IMR-90 (cell line): ENCODE results near the gene NUCB1. TPM values are rescaled to one million over a fixed set of nuclear protein-coding genes. Genes with fewer than 3 reads are reported as not detected.

ENCODE experiments used
- ATAC-seq: fragments of 200-7000 bp; cut with Tn5 transposase; 2 replicates; pipeline ENCODE4 v1.9.1; 2020; ENCODE audit warnings: low read depth, mild to moderate bottlenecking, moderate library complexity
- BruUV-seq: library from RNA; stranded (reverse); fragments of 400-500 nt; replicated peaks from 2 replicates; lab custom pipeline; 2021; lab: Mats Ljungman, UMichigan
- CTCF ChIA-PET: fragments of 300-600 bp; formaldehyde crosslinking; extraction: SDS; loops from one replicate; lab custom pipeline; 2021; ENCODE audit warnings: antibody characterized with exemption; lab: Yijun Ruan, JAX
- POLR2A ChIA-PET: fragments of 300-600 bp; sonication (Branson Sonifier 250); formaldehyde crosslinking; loops from one replicate; lab custom pipeline; 2022; ENCODE audit warnings: antibody characterized with exemption; ENCODE audit not compliant: unreplicated experiment; lab: Charles Lee
- DNase-seq: peaks from one replicate; pipeline ENCODE4 v3.0.0; 2013
- H2AFZ ChIP-seq: replicated peaks from 2 replicates; pipeline ENCODE3; 2013; ENCODE audit warnings: low read length, mild to moderate bottlenecking; ENCODE audit not compliant: poor library complexity
- H2AK5ac ChIP-seq: 2 replicates; pipeline ENCODE4 v1.6.1; 2013; ENCODE audit warnings: low read depth, low read length, inconsistent platforms
- H2AK9ac ChIP-seq: replicated peaks from 2 replicates; pipeline ENCODE3; 2013; ENCODE audit warnings: mild to moderate bottlenecking, low read depth, low read length, moderate library complexity; ENCODE audit not compliant: poor library complexity
- H2BK120ac ChIP-seq: 2 replicates; pipeline ENCODE4 v1.6.1; 2013; ENCODE audit warnings: low read depth, low read length, inconsistent platforms
- H2BK15ac ChIP-seq: 3 replicates; pipeline ENCODE4 v1.6.1; 2013; ENCODE audit warnings: low read depth, low read length, inconsistent platforms
- H2BK20ac ChIP-seq: 2 replicates; pipeline ENCODE4 v1.6.1; 2013; ENCODE audit warnings: low read depth, mild to moderate bottlenecking, inconsistent platforms, low read length, moderate library complexity
- H2BK5ac ChIP-seq: 2 replicates; pipeline ENCODE4 v1.6.1; 2013; ENCODE audit warnings: mild to moderate bottlenecking, low read depth, low read length, inconsistent platforms; ENCODE audit not compliant: poor library complexity, severe bottlenecking
- H3K14ac ChIP-seq: replicated peaks from 2 replicates; pipeline ENCODE4 v1.6.1; 2013; ENCODE audit warnings: low read depth, low read length, inconsistent platforms
- H3K18ac ChIP-seq: 2 replicates; pipeline ENCODE4 v1.6.1; 2013; ENCODE audit warnings: low read depth, low read length, control low read depth
- H3K23ac ChIP-seq: 2 replicates; pipeline ENCODE4 v1.6.1; 2013; ENCODE audit warnings: low read depth, low read length, inconsistent platforms
- H3K27ac ChIP-seq: 2 replicates; pipeline ENCODE4 v1.5.1; 2013; ENCODE audit warnings: mild to moderate bottlenecking, control low read depth, low read length; ENCODE audit not compliant: insufficient read depth
- H3K27me3 ChIP-seq: 2 replicates; pipeline ENCODE4 v1.6.1; 2013; ENCODE audit warnings: low read length; ENCODE audit not compliant: control insufficient read depth, insufficient read depth
- H3K36me3 ChIP-seq: 2 replicates; pipeline ENCODE4 v1.6.1; 2013; ENCODE audit warnings: low read length, mixed read lengths; ENCODE audit not compliant: control insufficient read depth, insufficient read depth
- H3K4ac ChIP-seq: 2 replicates; pipeline ENCODE4 v1.6.1; 2013; ENCODE audit warnings: low read depth, low read length, inconsistent platforms
- H3K4me1 ChIP-seq: 2 replicates; pipeline ENCODE4 v1.6.1; 2013; ENCODE audit warnings: low read length, mixed read lengths; ENCODE audit not compliant: control insufficient read depth, insufficient read depth
- H3K4me2 ChIP-seq: 2 replicates; pipeline ENCODE4 v1.6.1; 2013; ENCODE audit warnings: low read depth, mild to moderate bottlenecking, control low read depth, low read length, moderate library complexity
- H3K4me3 ChIP-seq: 2 replicates; pipeline ENCODE4 v1.5.1; 2013; ENCODE audit warnings: low read depth, mild to moderate bottlenecking, control low read depth, low read length, moderate library complexity; ENCODE audit not compliant: insufficient read depth
- H3K56ac ChIP-seq: 2 replicates; pipeline ENCODE4 v1.6.1; 2013; ENCODE audit warnings: low read length, inconsistent platforms; ENCODE audit not compliant: insufficient read depth; ENCODE audit errors: extremely low read depth
- H3K79me1 ChIP-seq, 2 experiments: 2 replicates each; pipeline ENCODE4 v1.6.1; 2013; ENCODE audit warnings: low read length in 2 of 2, inconsistent platforms in 1 of 2, low read depth in 1 of 2
- H3K9ac ChIP-seq: 2 replicates; pipeline ENCODE4 v1.6.1; 2013; ENCODE audit warnings: low read depth, low read length, control low read depth
- H3K9me1 ChIP-seq: 2 replicates; pipeline ENCODE4 v1.6.1; 2013; ENCODE audit warnings: low read length, inconsistent platforms; ENCODE audit not compliant: insufficient read depth
- H3K9me3 ChIP-seq: 2 replicates; pipeline ENCODE4 v1.6.1; 2013; ENCODE audit warnings: low read length; ENCODE audit not compliant: control insufficient read depth, insufficient read depth
- H4K20me1 ChIP-seq: 2 replicates; pipeline ENCODE4 v1.6.1; 2013; ENCODE audit warnings: low read length, inconsistent platforms; ENCODE audit not compliant: insufficient read depth
- H4K5ac ChIP-seq: 2 replicates; pipeline ENCODE4 v1.6.1; 2013; ENCODE audit warnings: mild to moderate bottlenecking, low read depth, low read length, control low read depth
- H4K8ac ChIP-seq, 2 experiments: 2 replicates each; pipeline ENCODE4 v1.6.1; 2013; ENCODE audit warnings: low read depth in 2 of 2, low read length in 2 of 2, control low read depth in 1 of 2, inconsistent platforms in 1 of 2
- H4K91ac ChIP-seq: 2 replicates; pipeline ENCODE4 v1.6.1; 2013; ENCODE audit warnings: low read depth, low read length, inconsistent platforms; ENCODE audit not compliant: insufficient read depth
- BHLHE40 ChIP-seq: fragments of 150-350 bp; IDR thresholded peaks from 2 replicates; pipeline ENCODE4 v1.6.1; 2016; ENCODE audit warnings: mild to moderate bottlenecking, low read depth, low read length
- CEBPB ChIP-seq: IDR thresholded peaks from 2 replicates; pipeline ENCODE4 v1.6.1; 2012; ENCODE audit warnings: low read depth, low read length, improper control_type of control experiment
- CHD1 ChIP-seq: IDR thresholded peaks from 2 replicates; pipeline ENCODE4 v1.6.1; 2012; ENCODE audit warnings: low read depth, low read length, improper control_type of control experiment
- FOS ChIP-seq: fragments of 150-350 bp; IDR thresholded peaks from 2 replicates; pipeline ENCODE4 v1.6.1; 2016; ENCODE audit warnings: low read depth, low read length
- MAFK ChIP-seq: IDR thresholded peaks from 2 replicates; pipeline ENCODE4 v1.6.1; 2012; ENCODE audit warnings: low read depth, low read length, improper control_type of control experiment
- MAZ ChIP-seq: IDR thresholded peaks from 2 replicates; pipeline ENCODE4 v1.6.1; 2012; ENCODE audit warnings: low read depth, mild to moderate bottlenecking, low read length, improper control_type of control experiment, moderate library complexity, borderline replicate concordance
- MXI1 ChIP-seq: IDR thresholded peaks from 2 replicates; pipeline ENCODE4 v1.6.1; 2012; ENCODE audit warnings: low read depth, mild to moderate bottlenecking, low read length, moderate library complexity, borderline replicate concordance
- NFE2L2 ChIP-seq: fragments of 150-350 bp; IDR thresholded peaks from 2 replicates; pipeline ENCODE4 v1.6.1; 2016; ENCODE audit warnings: low read depth, mild to moderate bottlenecking, low read length
- POLR2A ChIP-seq: IDR thresholded peaks from 2 replicates; pipeline ENCODE4 v1.6.1; 2012; ENCODE audit warnings: mild to moderate bottlenecking, low read depth, low read length
- RAD21 ChIP-seq: IDR thresholded peaks from 2 replicates; pipeline ENCODE4 v1.6.1; 2012; ENCODE audit warnings: low read length, improper control_type of control experiment
- RCOR1 ChIP-seq: IDR thresholded peaks from 2 replicates; pipeline ENCODE4 v1.6.1; 2012; ENCODE audit warnings: mild to moderate bottlenecking, low read length, improper control_type of control experiment; ENCODE audit not compliant: insufficient replicate concordance
- RFX5 ChIP-seq: IDR thresholded peaks from 2 replicates; pipeline ENCODE4 v1.8.0; 2012; ENCODE audit warnings: low read depth, mild to moderate bottlenecking, low read length, moderate library complexity
- SMC3 ChIP-seq: fragments of 150-350 bp; IDR thresholded peaks from 2 replicates; pipeline ENCODE4 v1.6.1; 2016; ENCODE audit warnings: low read depth, mild to moderate bottlenecking, antibody characterized with exemption, low read length, moderate library complexity
- WGBS, 2 experiments: methylation state at CpG; one replicate each; pipeline versions ENCODE4 v1.1.5 to v1.1.7; 2013; ENCODE audit warnings: missing lambda C conversion rate in 2 of 2; ENCODE audit not compliant: insufficient read length in 1 of 2; ENCODE audit errors: extremely low coverage in 2 of 2; 5-methylcytosine and 5-hydroxymethylcytosine counted together
- dilution Hi-C: fragments of 300-500 bp; cut with HindIII; formaldehyde crosslinking; loops from one replicate; pipeline ENCODE4 v1.14.3; 2018; ENCODE audit warnings: low sequenced_read_pairs; ENCODE audit not compliant: unreplicated experiment
- in situ Hi-C: fragments of 300-500 bp; cut with MboI; formaldehyde crosslinking; loops from 3 replicates; pipeline ENCODE4 v1.14.3; 2019; ENCODE audit warnings: low sequenced_read_pairs, inconsistent platforms, mixed read lengths
- intact Hi-C: fragments of 100-400 bp; cut with micrococcal nuclease; formaldehyde crosslinking; loops from 2 replicates; pipeline ENCODE4 v1.10.0; 2022
- polyA plus RNA-seq, 3 experiments: library from polyadenylated mRNA; depleted of rRNA; stranded (reverse); fragments of >200 nt; gene quantifications; 2 replicates each; pipeline ENCODE4 v1.2.3, GENCODE V29; 2012; ENCODE audit warnings: low replicate concordance in 1 of 3
- total RNA-seq: library from RNA; depleted of rRNA; stranded (reverse); fragments of >200 nt; gene quantifications from 2 replicates; pipeline ENCODE4 v1.2.3, GENCODE V29; 2012
- TF ChIP-seq, protein P1 (sequence below): fragments of 150-350 bp; IDR thresholded peaks from 2 replicates; pipeline ENCODE4 v1.6.1; 2017; ENCODE audit warnings: mild to moderate bottlenecking, antibody characterized with exemption, low read length, low read depth
- TF ChIP-seq, protein P2 (sequence below): fragments of 150-350 bp; IDR thresholded peaks from 2 replicates; pipeline ENCODE4 v1.6.1; 2016; ENCODE audit warnings: low read depth, mild to moderate bottlenecking, low read length, moderate library complexity, borderline replicate concordance
- TF ChIP-seq, protein P3 (sequence below): conservative IDR thresholded peaks from 2 replicates; pipeline ENCODE4 v1.5.1; 2012; ENCODE audit warnings: mild to moderate bottlenecking, low read depth, low read length, improper control_type of control experiment

The NUCB1 gene
- total and polyA plus RNA-seq, 2 of the 4 experiments (the other 2 are of a cell fraction), result 37.3 to 253 TPM

DNA sequence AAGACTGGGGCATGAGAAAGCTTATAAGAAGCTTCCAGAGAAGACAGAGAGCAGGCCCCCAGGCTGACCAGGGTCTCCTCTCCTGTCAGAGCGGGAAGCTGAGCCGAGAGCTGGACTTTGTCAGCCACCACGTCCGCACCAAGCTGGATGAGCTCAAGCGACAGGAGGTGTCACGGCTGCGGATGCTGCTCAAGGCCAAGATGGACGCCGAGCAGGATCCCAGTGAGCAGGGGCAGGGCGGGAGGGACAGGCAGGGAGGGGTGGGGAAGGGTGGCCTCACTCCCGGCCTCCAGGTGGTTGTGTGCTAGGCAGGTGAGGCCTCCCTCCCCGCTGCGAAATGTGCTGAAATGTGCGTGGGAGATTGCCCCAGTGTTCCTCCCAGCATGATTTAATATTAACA is 5.6 kb downstream of the NUCB1 start:
- no peak overlapping the region for H3K23ac ChIP-seq
- CTCF ChIA-PET, result interaction anchor here (0.6 kb wide), 1 partner anchor 12 kb away, joined by 4 read pairs; no protein-coding TSS in a partner anchor
- ATAC-seq, result no peak
- no peak overlapping the region for H3K14ac ChIP-seq
- no peak overlapping the region for H3K4me2 ChIP-seq
- no peak overlapping the region for H4K5ac ChIP-seq
- no peak overlapping the region for H2AFZ ChIP-seq
- H2AK9ac ChIP-seq, result no peak overlapping the region
- no peak for TF ChIP-seq NFE2L2
- no peak for TF ChIP-seq BHLHE40
- no peak for TF ChIP-seq CHD1
- TF ChIP-seq FOS, result no peak
- no peak for TF ChIP-seq RAD21
- no peak for TF ChIP-seq MAZ
- TF ChIP-seq RCOR1, result no peak
- TF ChIP-seq MXI1, result no peak
- no peak for TF ChIP-seq SMC3
- no peak for TF ChIP-seq MAFK
- TF ChIP-seq, protein P1, sequence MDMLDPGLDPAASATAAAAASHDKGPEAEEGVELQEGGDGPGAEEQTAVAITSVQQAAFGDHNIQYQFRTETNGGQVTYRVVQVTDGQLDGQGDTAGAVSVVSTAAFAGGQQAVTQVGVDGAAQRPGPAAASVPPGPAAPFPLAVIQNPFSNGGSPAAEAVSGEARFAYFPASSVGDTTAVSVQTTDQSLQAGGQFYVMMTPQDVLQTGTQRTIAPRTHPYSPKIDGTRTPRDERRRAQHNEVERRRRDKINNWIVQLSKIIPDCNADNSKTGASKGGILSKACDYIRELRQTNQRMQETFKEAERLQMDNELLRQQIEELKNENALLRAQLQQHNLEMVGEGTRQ, result no peak
- TF ChIP-seq CEBPB, result no peak
- TF ChIP-seq POLR2A, result no peak
- TF ChIP-seq, protein P2, sequence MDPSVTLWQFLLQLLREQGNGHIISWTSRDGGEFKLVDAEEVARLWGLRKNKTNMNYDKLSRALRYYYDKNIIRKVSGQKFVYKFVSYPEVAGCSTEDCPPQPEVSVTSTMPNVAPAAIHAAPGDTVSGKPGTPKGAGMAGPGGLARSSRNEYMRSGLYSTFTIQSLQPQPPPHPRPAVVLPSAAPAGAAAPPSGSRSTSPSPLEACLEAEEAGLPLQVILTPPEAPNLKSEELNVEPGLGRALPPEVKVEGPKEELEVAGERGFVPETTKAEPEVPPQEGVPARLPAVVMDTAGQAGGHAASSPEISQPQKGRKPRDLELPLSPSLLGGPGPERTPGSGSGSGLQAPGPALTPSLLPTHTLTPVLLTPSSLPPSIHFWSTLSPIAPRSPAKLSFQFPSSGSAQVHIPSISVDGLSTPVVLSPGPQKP, result no peak
- TF ChIP-seq, protein P3, sequence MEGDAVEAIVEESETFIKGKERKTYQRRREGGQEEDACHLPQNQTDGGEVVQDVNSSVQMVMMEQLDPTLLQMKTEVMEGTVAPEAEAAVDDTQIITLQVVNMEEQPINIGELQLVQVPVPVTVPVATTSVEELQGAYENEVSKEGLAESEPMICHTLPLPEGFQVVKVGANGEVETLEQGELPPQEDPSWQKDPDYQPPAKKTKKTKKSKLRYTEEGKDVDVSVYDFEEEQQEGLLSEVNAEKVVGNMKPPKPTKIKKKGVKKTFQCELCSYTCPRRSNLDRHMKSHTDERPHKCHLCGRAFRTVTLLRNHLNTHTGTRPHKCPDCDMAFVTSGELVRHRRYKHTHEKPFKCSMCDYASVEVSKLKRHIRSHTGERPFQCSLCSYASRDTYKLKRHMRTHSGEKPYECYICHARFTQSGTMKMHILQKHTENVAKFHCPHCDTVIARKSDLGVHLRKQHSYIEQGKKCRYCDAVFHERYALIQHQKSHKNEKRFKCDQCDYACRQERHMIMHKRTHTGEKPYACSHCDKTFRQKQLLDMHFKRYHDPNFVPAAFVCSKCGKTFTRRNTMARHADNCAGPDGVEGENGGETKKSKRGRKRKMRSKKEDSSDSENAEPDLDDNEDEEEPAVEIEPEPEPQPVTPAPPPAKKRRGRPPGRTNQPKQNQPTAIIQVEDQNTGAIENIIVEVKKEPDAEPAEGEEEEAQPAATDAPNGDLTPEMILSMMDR, result no peak
- TF ChIP-seq RFX5, result no peak
- 79% methylated on average over 4 of the region's 14 CpGs; no CpG with 5 or more reads in 1 of the 2 experiments for WGBS, 2 experiments
- no peak overlapping the region for H3K27ac ChIP-seq
- no peak overlapping the region for H2BK20ac ChIP-seq
- DNase-seq, result no peak
- no peak overlapping the region for H3K4ac ChIP-seq
- no peaks in the 10 kb centered on the region for H3K9me3 ChIP-seq
- no peak overlapping the region for H2BK15ac ChIP-seq
- H2BK120ac ChIP-seq, result no peak overlapping the region
- in situ Hi-C loops, result no loop called here
- no peak overlapping the region for H4K8ac ChIP-seq
- peaks cover 45% of the 10 kb centered on the region for H3K36me3 ChIP-seq
- H4K91ac ChIP-seq, result no peak overlapping the region
- dilution Hi-C loops, result no loop called here
- intact Hi-C loops, result no loop called here
- H3K9ac ChIP-seq, result no peak overlapping the region
- H3K27me3 ChIP-seq, result no peaks in the 10 kb centered on the region
- peaks cover 12% of the 10 kb centered on the region for H3K9me1 ChIP-seq
- peaks cover 2% of the 10 kb centered on the region; the same call in 1 of the 2 replicates for H3K4me1 ChIP-seq
- POLR2A ChIA-PET, result no interaction called here
- H3K4me3 ChIP-seq, result no peak overlapping the region
- peaks cover 20 to 52% of the 10 kb centered on the region in 2 experiments for H3K79me1 ChIP-seq
- H3K18ac ChIP-seq, result no peak overlapping the region
- peaks cover 2% of the 10 kb centered on the region; the same call in 1 of the 2 replicates for H4K20me1 ChIP-seq
- H3K56ac ChIP-seq, result no peak overlapping the region
- H2BK5ac ChIP-seq, result no peak overlapping the region
- no peak overlapping the region for H2AK5ac ChIP-seq
- BruUV-seq, result no TSS peak
